IPS-NIHi11 (cell line): ENCODE measurements around the gene DNMT3A.
"Not testable (repeated sequence)": the region's sequence is repeated elsewhere in the genome, so short reads cannot be mapped to it uniquely, and the experiment has no call there.

Source experiments
- DNase-seq: peaks from one replicate; pipeline ENCODE4 v3.0.0; 2012; ENCODE audit warnings: mixed read lengths, low spot score

The DNMT3A gene

DNA sequence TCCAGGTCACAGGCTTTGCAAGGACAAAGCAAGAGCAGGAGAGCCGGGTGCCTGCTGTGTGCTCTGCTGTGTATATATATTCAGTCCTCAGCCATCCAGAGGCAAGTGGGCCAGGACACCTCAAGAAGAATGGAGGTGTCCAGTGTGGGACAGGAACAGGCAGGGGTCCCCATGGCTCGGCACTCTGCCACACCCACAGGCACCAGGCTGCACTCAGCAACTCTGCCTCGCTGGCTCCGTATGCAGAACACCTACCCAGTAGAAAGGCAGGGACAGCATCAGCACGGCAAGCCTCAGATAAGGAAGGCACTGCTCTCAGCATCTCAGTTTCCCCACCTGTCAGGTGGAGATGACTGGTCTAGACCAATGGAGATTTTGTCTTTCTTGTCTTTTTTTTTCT is 57.8 kb downstream of the DNMT3A start:
- no peak for DNase-seq

DNA sequence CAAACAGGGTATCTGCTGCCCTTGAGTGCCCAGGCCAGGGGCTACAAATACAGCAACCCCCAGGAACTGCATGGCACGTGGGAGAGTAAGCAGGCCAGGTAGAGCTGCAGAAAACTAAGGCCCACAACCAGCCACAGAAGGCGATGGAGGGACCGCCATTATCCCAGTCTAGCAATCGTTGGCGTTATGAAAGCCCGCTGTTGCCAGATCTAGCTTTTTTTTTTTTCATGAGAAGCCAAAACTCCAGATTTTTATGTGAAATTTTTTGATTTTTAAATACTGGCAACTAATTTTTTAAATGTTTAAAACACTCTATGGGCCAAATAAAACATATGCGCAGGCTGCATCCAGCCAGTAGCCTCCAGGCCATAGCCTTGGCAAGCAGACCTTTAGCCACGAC is 59.8 kb downstream of the DNMT3A start:
- no peak for DNase-seq

DNA sequence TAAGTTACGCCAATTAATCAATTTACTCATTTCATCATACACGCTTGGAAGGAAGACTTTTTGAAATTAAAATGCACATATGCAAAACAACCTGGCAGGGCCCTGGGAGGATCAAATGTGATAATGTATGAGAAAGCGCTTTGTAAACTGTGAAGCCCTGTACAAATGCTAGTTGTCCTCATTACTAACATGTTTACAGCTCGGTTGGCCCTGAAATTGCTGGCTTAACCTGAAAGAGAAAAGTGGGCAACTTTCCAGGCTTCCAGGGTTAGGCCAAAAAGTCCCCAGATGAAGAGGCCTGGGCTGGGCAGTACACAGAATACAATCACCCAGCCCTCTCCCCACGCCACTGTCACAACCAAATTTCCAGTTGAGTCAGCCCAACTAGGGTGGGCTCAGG is 60.2 kb downstream of the DNMT3A start:
- DNase-seq, result no peak

- peak; percentile 23 for DNase-seq
Observed at GRCh38 chr2:25280051-25280687, 61.6 kb downstream of the DNMT3A start.

GRCh38 chr2:25279091-25279651 is 62.6 kb downstream of the DNMT3A start:
- no peak for DNase-seq

DNA sequence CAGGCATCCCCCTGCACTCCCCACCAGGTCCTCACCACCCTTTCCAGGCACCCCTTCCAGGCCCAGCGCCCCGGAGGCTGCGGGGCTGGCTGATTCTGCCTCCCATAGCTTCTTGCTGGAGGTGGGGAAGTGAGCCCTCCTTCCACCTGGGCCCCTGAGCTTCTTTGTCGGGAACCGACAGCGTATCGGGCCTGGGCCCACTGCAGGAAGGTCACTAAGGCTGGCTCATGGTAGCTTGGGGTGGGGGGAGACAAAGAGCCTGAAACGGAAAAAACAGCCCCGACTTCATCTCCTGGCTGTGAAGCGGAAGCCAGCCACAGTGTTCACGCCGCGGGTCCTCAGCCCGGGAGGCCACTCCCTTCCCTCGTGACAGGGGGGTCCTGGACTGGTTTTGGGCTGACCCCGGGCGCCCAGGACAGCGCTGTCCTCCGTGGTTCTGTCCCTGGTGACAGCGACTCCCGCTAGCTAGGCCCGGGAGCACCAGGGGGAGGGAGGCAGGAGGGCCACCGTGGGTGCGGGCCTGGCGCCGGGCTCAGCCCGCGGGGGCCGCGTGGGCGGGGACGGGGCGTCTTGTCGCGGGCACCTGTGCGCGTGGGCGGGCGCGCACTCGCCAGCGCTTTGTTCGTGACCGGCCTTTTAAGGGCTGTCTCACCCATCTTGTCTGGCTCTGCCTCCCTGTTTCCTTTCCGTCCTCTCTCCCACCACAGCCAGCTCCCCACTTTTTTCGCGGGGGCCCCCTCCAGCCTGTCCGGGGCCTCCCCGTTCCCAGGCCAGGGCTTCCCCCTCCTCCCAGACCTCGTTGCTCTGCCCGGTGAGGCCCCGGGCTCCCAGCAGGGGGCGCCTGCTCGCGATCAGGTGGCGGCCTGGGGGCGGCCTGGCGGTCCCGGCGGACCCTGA is 64.9 kb downstream of the DNMT3A start:
- peak; percentile 95 for DNase-seq

GRCh38 chr2:25275575-25275965 is 66.2 kb downstream of the DNMT3A start:
- no peak for DNase-seq

DNA sequence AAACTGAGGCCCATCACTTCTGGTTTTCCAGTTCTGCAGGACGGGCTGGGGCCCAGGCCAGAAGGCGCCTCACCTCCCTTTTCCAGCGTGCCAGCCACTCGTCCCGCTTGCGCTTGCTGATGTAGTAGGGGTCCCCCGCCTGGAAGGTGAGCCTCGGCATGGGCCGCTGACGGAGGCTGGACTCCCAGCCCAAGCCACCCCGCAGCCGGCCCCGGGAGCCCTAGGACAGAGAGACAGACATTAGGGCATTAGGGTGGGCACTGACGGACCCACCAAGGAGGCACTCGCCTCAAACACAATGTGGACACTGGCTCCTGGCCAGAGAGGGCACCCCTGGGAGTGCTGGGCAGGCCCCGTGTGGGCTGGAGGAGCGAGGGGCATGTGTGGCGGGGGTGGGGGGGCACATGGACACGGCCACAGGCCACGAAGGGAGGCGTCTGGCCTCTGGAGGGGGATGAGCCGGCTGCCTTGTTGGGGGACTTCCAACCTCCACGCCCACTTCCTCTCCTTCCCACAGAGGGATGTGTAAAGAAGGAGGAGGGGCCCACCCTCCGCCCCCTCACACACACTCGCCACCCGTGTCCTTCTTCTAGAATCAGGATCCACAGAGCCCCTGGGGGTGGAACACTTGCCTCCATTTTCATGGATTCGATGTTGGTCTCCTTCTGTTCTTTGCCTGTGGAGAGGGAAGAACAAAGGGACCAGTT is 66.7 kb downstream of the DNMT3A start:
- no peak for DNase-seq

- DNase-seq, result no peak
Observed at GRCh38 chr2:25273985-25274535, 67.7 kb downstream of the DNMT3A start.

GRCh38 chr2:25272705-25273104 is 69.0 kb downstream of the DNMT3A start:
- not testable (repeated sequence) for DNase-seq

DNA sequence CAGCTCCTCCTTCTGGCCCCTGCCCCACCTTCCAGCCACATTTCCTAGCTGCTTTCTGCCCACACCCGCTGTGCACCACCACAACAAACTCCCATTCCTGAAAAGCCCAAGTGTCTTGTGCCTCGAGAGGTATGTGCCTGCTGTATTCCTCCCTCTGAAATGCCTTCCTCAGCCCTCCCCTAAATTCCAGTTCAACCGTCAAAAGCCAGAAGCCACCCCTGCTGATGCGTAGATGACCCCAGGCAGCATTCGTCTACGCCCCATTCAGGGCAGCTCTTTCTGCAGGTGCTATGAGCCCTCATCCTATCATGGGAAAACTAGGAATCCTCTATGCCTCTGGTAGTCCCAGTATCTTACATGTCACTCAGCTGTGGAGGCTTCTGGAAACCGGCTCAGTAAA is 71.7 kb downstream of the DNMT3A start:
- DNase-seq, result peak; percentile 33

GRCh38 chr2:25269233-25269632 is 72.5 kb downstream of the DNMT3A start:
- DNase-seq, result no peak

DNA sequence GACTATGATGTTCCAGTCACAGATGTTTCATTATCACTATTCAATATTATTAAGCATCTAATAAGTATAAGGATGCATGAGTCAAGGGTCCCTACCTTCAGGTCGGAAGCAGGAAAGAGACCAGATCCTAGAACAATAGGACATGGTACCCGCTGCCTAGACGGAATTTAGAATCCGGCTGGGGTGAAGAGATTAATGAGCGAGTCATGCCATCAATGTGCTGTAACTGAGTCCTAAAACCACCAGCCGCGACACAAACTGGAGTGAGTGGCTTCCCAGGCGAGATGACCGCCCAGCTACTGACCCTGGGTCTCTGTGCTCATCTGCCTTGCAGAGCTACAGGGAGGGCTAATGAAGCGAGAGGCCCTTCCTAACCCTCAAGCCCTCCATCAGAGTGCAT is 73.6 kb downstream of the DNMT3A start:
- no peak for DNase-seq

GRCh38 chr2:25266399-25266798 is 75.3 kb downstream of the DNMT3A start:
- no peak for DNase-seq

GRCh38 chr2:25265802-25266201 is 75.9 kb downstream of the DNMT3A start:
- no peak for DNase-seq

DNA sequence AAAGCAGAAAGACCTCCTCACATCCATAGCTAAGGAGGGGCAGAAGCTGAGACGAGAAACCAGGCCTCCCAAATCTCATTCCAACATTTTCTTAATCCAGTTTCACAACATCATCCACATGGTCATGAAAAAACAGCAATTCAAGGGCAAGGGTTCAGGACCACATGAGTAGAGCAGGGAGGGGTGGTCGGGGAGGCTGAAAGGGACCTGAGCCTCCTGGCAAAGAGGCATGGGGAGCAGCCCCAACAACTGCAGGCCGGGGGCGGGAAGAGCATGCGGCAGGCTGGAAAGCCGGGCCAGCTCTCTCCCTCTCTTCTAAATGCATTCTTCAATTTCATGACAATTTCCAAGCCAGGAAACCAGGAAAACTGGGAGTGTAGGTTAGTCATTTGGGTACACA is 76.7 kb downstream of the DNMT3A start:
- no peak for DNase-seq

DNA sequence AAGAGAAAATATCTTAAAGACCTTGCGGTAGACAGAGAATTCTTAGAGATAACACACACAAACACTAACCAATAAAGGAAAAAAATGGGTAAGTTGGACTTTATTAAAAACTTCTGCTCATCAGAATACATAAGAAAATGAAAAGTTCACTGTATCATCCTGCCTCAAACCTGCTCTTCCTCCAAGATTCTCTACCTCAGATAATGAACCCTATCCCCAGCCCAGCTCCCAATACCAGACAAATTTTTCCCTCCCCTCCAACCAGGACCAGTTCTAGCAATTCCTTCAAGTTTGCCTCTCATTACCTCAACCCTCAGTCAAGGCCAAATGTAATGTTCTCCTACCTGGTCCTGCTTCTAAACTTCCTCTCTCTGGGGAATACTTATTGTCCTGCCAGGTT is 79.4 kb downstream of the DNMT3A start:
- DNase-seq, result no peak

DNA sequence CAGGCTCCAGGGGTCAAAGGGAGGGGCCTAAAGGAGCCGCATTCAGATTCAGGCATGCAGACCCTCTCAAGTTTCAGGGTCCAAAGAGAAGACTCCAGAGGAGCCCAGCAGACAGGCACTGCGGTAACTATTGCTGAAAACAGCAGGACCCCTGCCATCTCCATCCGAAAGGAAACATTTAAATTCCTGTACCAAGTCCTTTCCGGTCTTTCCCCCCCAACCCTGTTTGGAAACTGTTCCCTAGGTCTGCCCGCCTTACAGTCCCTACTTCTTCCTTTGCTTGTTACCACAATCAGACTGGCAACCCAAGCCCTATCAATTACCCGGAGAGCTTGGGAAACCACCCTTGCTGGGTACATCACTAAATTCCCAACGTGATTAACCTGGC is 82.0 kb downstream of the DNMT3A start:
- peak; percentile 79 for DNase-seq

- DNase-seq, result no peak
Observed at GRCh38 chr2:25258847-25259736, 82.6 kb downstream of the DNMT3A start.

DNA sequence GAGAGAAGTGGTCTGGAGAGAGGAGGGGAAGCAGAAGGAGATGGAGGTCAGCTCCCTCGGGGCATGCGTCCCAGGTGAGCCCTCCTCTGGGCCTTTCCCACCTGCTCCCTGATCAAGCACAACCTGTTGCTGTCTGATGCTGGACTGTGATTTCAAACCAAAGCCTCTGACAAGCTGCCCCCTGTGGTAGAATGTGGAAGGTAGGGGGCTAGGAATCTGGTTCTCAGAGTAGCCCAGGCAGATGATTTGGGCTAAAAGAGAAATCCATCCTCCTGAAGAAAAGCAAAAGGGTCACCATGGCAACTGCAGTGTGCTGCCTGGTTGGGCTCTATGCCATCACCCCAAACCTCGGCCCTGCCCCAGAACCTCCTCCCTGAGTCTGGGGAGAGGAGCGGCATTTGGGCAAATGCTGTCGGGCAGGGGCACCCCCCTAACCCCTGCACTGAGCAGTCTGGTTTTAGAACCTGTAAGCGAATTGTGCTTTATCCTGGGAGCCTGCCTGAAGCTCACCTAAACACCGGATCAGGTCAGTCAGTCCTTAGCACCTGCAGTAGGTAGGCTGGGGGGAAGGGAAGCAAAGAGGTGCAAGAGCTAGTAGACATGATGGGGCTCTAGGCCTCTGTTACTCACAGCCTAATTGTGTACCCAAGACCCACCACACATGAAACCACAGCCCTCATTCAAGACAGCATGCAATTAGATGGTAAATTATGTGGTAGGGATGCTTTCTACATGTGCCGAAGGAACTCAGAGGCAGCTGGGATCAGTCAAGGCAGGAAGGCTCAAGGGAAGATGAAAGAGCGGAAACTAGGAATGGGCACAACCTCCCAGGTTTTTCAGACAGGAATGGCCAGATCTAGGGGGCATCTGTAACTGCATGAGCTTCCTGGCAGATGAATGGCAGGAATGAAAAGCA is 83.5 kb downstream of the DNMT3A start:
- no peak for DNase-seq
